Neural crest cell (in vitro differentiated cells): ENCODE measurements around the gene EME2. TPM values are rescaled to one million over a fixed set of nuclear protein-coding genes. Genes with fewer than 3 reads are reported as not detected.

Source experiments
- DNase-seq: peaks from one replicate; pipeline ENCODE4 v3.0.0; 2021; ENCODE audit warnings: low read depth, mixed read lengths, low spot score
- H3K27ac Mint-ChIP-seq: one replicate; pipeline ENCODE4 v1.8.0; 2021; ENCODE audit warnings: mild to moderate bottlenecking, mixed read lengths; ENCODE audit not compliant: unreplicated experiment
- H3K27me3 Mint-ChIP-seq: 2 replicates; pipeline ENCODE4 v1.8.0; 2021; ENCODE audit warnings: low read depth, mild to moderate bottlenecking, mixed read lengths
- H3K36me3 Mint-ChIP-seq: 2 replicates; pipeline ENCODE4 v1.8.0; 2021; ENCODE audit warnings: low read depth, mild to moderate bottlenecking, mixed read lengths
- H3K4me1 Mint-ChIP-seq: 2 replicates; pipeline ENCODE4 v1.8.0; 2021; ENCODE audit warnings: mixed read lengths
- H3K4me3 Mint-ChIP-seq: one replicate; pipeline ENCODE4 v1.8.0; 2021; ENCODE audit warnings: mild to moderate bottlenecking, mixed read lengths
- H3K9me3 Mint-ChIP-seq: 2 replicates; pipeline ENCODE4 v1.8.0; 2021; ENCODE audit warnings: mixed read lengths
- CTCF ChIP-seq: fragments of 200-600 bp; sonication (generic); conservative IDR thresholded peaks from 2 replicates; pipeline ENCODE4 v1.5.0; 2021; ENCODE audit warnings: antibody characterized with exemption, mild to moderate bottlenecking
- total RNA-seq: library from RNA; stranded (reverse); gene quantifications from 2 replicates; pipeline ENCODE4 v1.2.1, GENCODE V29; 2021

EME2 gene
- total RNA-seq, 1 donor from 2014 or later, result 36.5 TPM

- DNase-seq, result no peak
- Mint-ChIP-seq H3K4me3 (no peak overlapping the region), H3K36me3 (peaks cover 4% of the 10 kb centered on the region), H3K9me3 (no peaks in the 10 kb centered on the region), H3K4me1 (peaks cover 11% of the 10 kb centered on the region), H3K27me3 (peaks cover 3% of the 10 kb centered on the region), H3K27ac (no peak overlapping the region)
- TF ChIP-seq CTCF, result no peak
Measured at GRCh38 chr16:1787322-1788094, 14.9 kb downstream of the EME2 start.

GRCh38 chr16:1788095-1788707 lies 15.6 kb downstream of the EME2 start:
- Mint-ChIP-seq H3K27me3 (no peaks in the 10 kb centered on the region), H3K9me3 (no peaks in the 10 kb centered on the region), H3K4me3 (peak overlapping the region; percentile 38), H3K36me3 (peaks cover 2% of the 10 kb centered on the region), H3K27ac (no peak overlapping the region), H3K4me1 (peaks cover 7% of the 10 kb centered on the region)
- DNase-seq, result no peak
- no peak for TF ChIP-seq CTCF

- no peak for DNase-seq
- H3K4me1 Mint-ChIP-seq, result peaks cover 2% of the 10 kb centered on the region
- no peaks in the 10 kb centered on the region for H3K27me3 Mint-ChIP-seq
- no peaks in the 10 kb centered on the region for H3K36me3 Mint-ChIP-seq
- no peak overlapping the region for H3K27ac Mint-ChIP-seq
- TF ChIP-seq CTCF, result no peak
- peak overlapping the region; percentile 78 for H3K4me3 Mint-ChIP-seq
- no peaks in the 10 kb centered on the region for H3K9me3 Mint-ChIP-seq
Measured at GRCh38 chr16:1788708-1789100, 16.1 kb downstream of the EME2 start.

- no peak overlapping the region for H3K4me3 Mint-ChIP-seq
- H3K9me3 Mint-ChIP-seq, result no peaks in the 10 kb centered on the region
- TF ChIP-seq CTCF, result no peak
- no peak for DNase-seq
- H3K36me3 Mint-ChIP-seq, result no peaks in the 10 kb centered on the region
- no peaks in the 10 kb centered on the region for H3K27me3 Mint-ChIP-seq
- no peaks in the 10 kb centered on the region for H3K4me1 Mint-ChIP-seq
- H3K27ac Mint-ChIP-seq, result no peak overlapping the region
Measured at GRCh38 chr16:1789643-1790045, 17.0 kb downstream of the EME2 start.

- Mint-ChIP-seq H3K9me3 (no peaks in the 10 kb centered on the region), H3K36me3 (no peaks in the 10 kb centered on the region), H3K27ac (no peak overlapping the region), H3K4me3 (no peak overlapping the region), H3K27me3 (no peaks in the 10 kb centered on the region), H3K4me1 (no peaks in the 10 kb centered on the region)
- DNase-seq, result no peak
- no peak for TF ChIP-seq CTCF
Measured at GRCh38 chr16:1790261-1790610, 17.6 kb downstream of the EME2 start.
